ENCODE results near the gene USF2.

USF2 gene

GRCh38 chr19:35327642-35328041 is 58.9 kb downstream of the USF2 start:
- TF ChIP-seq ZBTB7A (IDR thresholded peaks at IDR 0.05; ENCODE audit: low read depth) (no peak), MAX (IDR thresholded peaks at IDR 0.05) (no peak), NFIC (IDR thresholded peaks at IDR 0.05) (no peak)
- TF ChIP-seq, protein P1, sequence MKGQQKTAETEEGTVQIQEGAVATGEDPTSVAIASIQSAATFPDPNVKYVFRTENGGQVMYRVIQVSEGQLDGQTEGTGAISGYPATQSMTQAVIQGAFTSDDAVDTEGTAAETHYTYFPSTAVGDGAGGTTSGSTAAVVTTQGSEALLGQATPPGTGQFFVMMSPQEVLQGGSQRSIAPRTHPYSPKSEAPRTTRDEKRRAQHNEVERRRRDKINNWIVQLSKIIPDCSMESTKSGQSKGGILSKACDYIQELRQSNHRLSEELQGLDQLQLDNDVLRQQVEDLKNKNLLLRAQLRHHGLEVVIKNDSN (IDR thresholded peaks at IDR 0.05), result no peak

GRCh38 chr19:35328851-35329285 is 60.1 kb downstream of the USF2 start, which contains the start of gene CD22:
TSS of gene CD22 (plus strand) at chr19:35329187. CDS start at chr19:35332041, 2,854 bp downstream.
- TF ChIP-seq EGR1 (IDR thresholded peaks at IDR 0.05), result no peak
- no peak for TF ChIP-seq TCF12 (IDR thresholded peaks at IDR 0.05; ENCODE audit: low read depth)
- no peak for TF ChIP-seq TEAD4 (IDR thresholded peaks at IDR 0.05)
- no peak for TF ChIP-seq MAX (IDR thresholded peaks at IDR 0.05)
- no peak for TF ChIP-seq NFIC (IDR thresholded peaks at IDR 0.05)
- TF ChIP-seq CEBPB (IDR thresholded peaks at IDR 0.05), result no peak
- no peak for TF ChIP-seq ZBTB7A (IDR thresholded peaks at IDR 0.05; ENCODE audit: low read depth)
- TF ChIP-seq, protein P1 (IDR thresholded peaks at IDR 0.05), result no peak
- no peak for TF ChIP-seq CREB1 (IDR thresholded peaks at IDR 0.05; ENCODE audit: low read depth)
- TF ChIP-seq TAF1 (IDR thresholded peaks at IDR 0.05; ENCODE audit: low read depth), result no peak
- TF ChIP-seq EP300 (IDR thresholded peaks at IDR 0.05; ENCODE audit: borderline replicate concordance), result no peak
- TF ChIP-seq REST (IDR thresholded peaks at IDR 0.05; ENCODE audit: low read depth), result no peak
- no peak for TF ChIP-seq RAD21 (IDR thresholded peaks at IDR 0.05; ENCODE audit: low read depth)
- no peak for TF ChIP-seq FOXM1 (IDR thresholded peaks at IDR 0.05; ENCODE audit: borderline replicate concordance, low read depth)
- TF ChIP-seq YY1 (IDR thresholded peaks at IDR 0.05; ENCODE audit: low read depth), result no peak

- TF ChIP-seq TCF12 (IDR thresholded peaks at IDR 0.05; ENCODE audit: low read depth), result no peak
- TF ChIP-seq YY1 (IDR thresholded peaks at IDR 0.05; ENCODE audit: low read depth), result no peak
- TF ChIP-seq REST (IDR thresholded peaks at IDR 0.05; ENCODE audit: low read depth), result no peak
- TF ChIP-seq FOXM1 (IDR thresholded peaks at IDR 0.05; ENCODE audit: borderline replicate concordance, low read depth), result no peak
- no peak for TF ChIP-seq EP300 (IDR thresholded peaks at IDR 0.05; ENCODE audit: borderline replicate concordance)
- no peak for TF ChIP-seq ZBTB7A (IDR thresholded peaks at IDR 0.05; ENCODE audit: low read depth)
- no peak for TF ChIP-seq NFIC (IDR thresholded peaks at IDR 0.05)
Observed at GRCh38 chr19:35329323-35329722, 60.6 kb downstream of the USF2 start.

Data from Ishikawa (cell line).